VCaP (cell line): ENCODE results near the gene SYNGR3.

Source experiments
- H3K27ac ChIP-seq: fragments of 450-650 bp; 2 replicates; pipeline ENCODE4 v1.5.1; 2017
- CTCF ChIP-seq: fragments of 450-650 bp; conservative IDR thresholded peaks from 2 replicates; pipeline ENCODE4 v1.5.1; 2017; ENCODE audit warnings: mild to moderate bottlenecking, moderate library complexity

Gene SYNGR3

GRCh38 chr16:1944612-1945199 lies 45.1 kb upstream of the SYNGR3 start:
- no peak for TF ChIP-seq CTCF
- H3K27ac ChIP-seq: no peak overlapping the region

DNA sequence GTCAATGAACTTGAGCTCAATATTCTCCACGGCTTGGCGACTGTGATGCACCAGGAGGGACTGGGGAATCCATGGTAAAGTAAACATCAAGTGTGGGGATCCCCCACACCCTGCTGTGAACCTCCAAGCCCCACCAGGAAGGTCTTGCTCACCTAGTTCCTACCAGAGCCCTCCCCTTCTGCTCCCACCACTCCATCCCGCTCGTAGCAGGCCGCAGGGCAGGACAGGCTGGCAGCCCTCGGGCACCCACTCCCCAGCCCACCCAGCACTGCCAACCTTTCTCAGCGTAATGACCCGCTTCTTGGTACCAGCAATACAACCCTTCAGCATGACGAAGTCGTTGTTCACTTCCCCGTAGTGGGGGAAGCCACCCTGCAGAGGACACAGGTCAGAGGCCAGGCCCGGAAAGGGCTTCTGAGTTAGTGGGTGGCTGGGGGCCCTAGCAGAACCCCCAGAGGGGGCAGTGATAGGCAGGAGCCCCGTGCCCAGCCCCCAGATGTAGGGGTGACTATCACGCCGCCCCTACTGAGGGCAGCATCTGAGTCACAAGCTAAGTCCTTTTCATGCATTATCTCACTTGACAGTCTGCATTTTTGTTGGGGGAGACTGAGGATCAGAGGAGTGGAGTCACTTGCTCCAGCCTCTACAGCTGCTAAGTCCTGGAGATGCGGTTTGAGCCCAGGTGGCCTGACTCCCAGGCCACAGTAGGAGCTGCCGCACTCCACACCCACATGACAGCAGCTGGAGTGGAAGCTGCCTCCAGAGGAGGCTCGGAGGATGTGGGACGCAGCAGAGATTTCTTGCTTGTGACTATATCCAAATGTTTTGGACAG lies 44.0 kb upstream of the SYNGR3 start:
- no peak for TF ChIP-seq CTCF
- no peak overlapping the region for H3K27ac ChIP-seq

DNA sequence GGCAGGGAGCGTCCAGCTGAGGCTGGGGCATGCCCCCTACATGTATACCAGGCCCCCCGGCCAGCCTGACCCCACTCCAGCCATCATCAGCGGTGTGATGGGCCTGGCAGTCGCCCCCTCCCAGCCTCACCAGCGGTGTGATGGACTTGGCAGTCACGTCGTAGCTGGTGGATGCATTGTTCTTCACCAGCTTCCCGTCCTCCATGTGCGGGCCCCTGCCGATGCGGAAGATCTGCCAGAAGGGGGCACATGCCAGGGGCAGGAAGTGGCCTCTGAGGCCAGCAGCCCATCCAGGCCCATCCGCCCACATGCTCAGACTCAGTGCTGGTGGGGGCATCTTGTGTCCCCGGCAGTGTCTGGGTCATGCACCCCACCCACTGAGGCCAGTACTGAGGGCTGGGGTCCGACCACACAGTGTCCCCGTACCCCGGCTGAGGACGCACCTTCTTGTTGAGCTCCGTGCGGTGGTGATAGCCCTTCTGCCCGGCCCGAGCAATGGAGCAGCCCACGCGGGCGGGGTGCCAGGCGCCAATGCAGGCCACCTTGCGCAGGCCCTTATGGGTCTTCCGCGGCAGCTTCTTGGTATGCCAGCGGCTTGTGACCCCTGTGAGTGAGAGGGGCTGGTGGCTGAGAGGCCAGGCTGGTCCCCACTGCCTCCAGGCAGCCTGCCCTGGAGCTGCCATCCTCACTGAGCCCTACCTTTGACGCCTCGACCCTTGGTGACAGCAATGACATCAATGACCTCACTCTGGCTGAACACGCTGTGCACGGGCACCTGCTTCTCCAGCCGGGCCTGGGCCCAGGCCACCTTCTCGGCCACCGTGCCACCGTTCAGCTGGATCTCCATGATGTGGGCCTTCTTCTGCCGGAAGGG lies 43.0 kb upstream of the SYNGR3 start:
- H3K27ac ChIP-seq: no peak overlapping the region

GRCh38 chr16:1947369-1947670 lies 42.5 kb upstream of the SYNGR3 start:
- H3K27ac ChIP-seq: no peak overlapping the region
- no peak for TF ChIP-seq CTCF

More for the DNA sequence above, 43.0 kb upstream of the SYNGR3 start:
- TF ChIP-seq CTCF: no peak

GRCh38 chr16:1949507-1949906 lies 40.3 kb upstream of the SYNGR3 start:
- TF ChIP-seq CTCF: no peak
- no peak overlapping the region for H3K27ac ChIP-seq

DNA sequence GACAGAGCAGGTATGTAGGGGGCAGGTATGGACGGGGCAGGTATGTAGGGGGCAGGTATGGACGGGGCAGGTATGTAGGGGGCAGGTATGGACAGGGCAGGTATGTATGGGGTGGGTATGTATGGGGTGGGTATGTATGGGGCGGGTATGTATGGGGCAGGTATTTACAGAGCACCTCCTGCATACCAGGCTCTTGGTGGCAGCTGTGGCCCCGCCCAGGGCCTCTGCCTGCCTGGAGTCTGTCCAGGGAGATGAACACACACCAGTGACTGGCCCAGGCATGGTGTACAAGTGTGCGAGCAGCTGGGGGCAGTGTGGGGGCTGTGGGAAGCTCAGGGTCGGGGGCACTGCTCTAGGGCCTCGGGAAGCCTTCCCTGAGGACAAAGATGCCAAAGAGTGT lies 39.7 kb upstream of the SYNGR3 start:
- no peak for TF ChIP-seq CTCF
- no peak overlapping the region for H3K27ac ChIP-seq

GRCh38 chr16:1950559-1950958 lies 39.2 kb upstream of the SYNGR3 start:
- TF ChIP-seq CTCF: no peak
- H3K27ac ChIP-seq: no peak overlapping the region
